Activated CD8-positive, alpha-beta T cell treated with anti-CD3 and anti-CD28 coated beads for 36 hours (primary cell): ENCODE data around the gene CAMK4. TPM values are rescaled to one million over a fixed set of nuclear protein-coding genes. Genes with fewer than 3 reads are reported as not detected.

Source experiments
- ATAC-seq: fragments of 200-7000 bp; cut with Tn5 transposase; one replicate; pipeline ENCODE4 v1.10.0; 2021; ENCODE audit warnings: mild to moderate bottlenecking, moderate library complexity
- CTCF ChIA-PET: fragments of 350-600 bp; sonication (Branson Sonifier 250); formaldehyde crosslinking; loops from one replicate; lab custom pipeline; 2021; ENCODE audit warnings: antibody characterized with exemption; lab: Charles Lee
- POLR2A ChIA-PET: fragments of 350-600 bp; sonication (Branson Sonifier 250); formaldehyde crosslinking; loops from one replicate; lab custom pipeline; 2021; ENCODE audit warnings: antibody characterized with exemption; lab: Charles Lee
- DNase-seq: peaks from one replicate; pipeline ENCODE4 v3.0.0-alpha.2; 2020
- H3K27ac Mint-ChIP-seq: one replicate; pipeline ENCODE4 v1.8.0; 2021; ENCODE audit warnings: mild to moderate bottlenecking, mixed read lengths
- H3K27me3 Mint-ChIP-seq: one replicate; pipeline ENCODE4 v1.8.0; 2021; ENCODE audit warnings: mixed read lengths
- H3K36me3 Mint-ChIP-seq: one replicate; pipeline ENCODE4 v1.8.0; 2021; ENCODE audit warnings: low read depth, mixed read lengths
- H3K4me1 Mint-ChIP-seq: one replicate; pipeline ENCODE4 v1.8.0; 2021; ENCODE audit warnings: low read depth, mixed read lengths
- H3K4me3 Mint-ChIP-seq: one replicate; pipeline ENCODE4 v1.8.0; 2021; ENCODE audit warnings: mild to moderate bottlenecking, moderate library complexity, mixed read lengths
- H3K9me3 Mint-ChIP-seq: one replicate; pipeline ENCODE4 v1.8.0; 2021; ENCODE audit warnings: mixed read lengths
- CTCF ChIP-seq: fragments of 200-600 bp; IDR thresholded peaks from one replicate; pipeline ENCODE4 v1.8.0; 2022; ENCODE audit warnings: antibody characterized with exemption, mild to moderate bottlenecking
- intact Hi-C: fragments of 100-400 bp; cut with micrococcal nuclease; formaldehyde crosslinking; loops from one replicate; pipeline ENCODE4 v1.10.0; 2022
- total RNA-seq, 2 experiments: library from RNA; stranded (reverse); gene quantifications; one replicate each; pipeline ENCODE4 v1.2.3, GENCODE V29; 2021

CAMK4 gene
- total RNA-seq, 2 experiments from 2014 or later = 79.7 to 80.7 TPM

- no peak for TF ChIP-seq CTCF
- no peaks in the 10 kb centered on the region for H3K9me3 Mint-ChIP-seq
- H3K4me3 Mint-ChIP-seq = peak overlapping the region; percentile 96
- DNase-seq = peak; percentile 53
- H3K27me3 Mint-ChIP-seq = no peaks in the 10 kb centered on the region
- peak overlapping the region; percentile 97 for H3K27ac Mint-ChIP-seq
- no peak for ATAC-seq
- intact Hi-C loops = loop anchor here (5.0 kb wide), 2 partner anchors 50 to 66 kb away; no protein-coding TSS in a partner anchor
- H3K36me3 Mint-ChIP-seq = peaks cover 36% of the 10 kb centered on the region
- CTCF ChIA-PET = interaction anchor here (1.1 to 5.7 kb wide), 8 partner anchors 9 to 304 kb away, joined by 3 to 34 read pairs (median 5); no protein-coding TSS in a partner anchor
- H3K4me1 Mint-ChIP-seq = peaks cover 60% of the 10 kb centered on the region
- POLR2A ChIA-PET = interaction anchor here (1.2 to 11.6 kb wide), 6 partner anchors 9 to 67 kb away, joined by 4 to 176 read pairs (median 7); no protein-coding TSS in a partner anchor
These were observed 3.6 kb downstream of the CAMK4 start for GRCh38 chr5:111227801-111228200.

- Mint-ChIP-seq H3K4me3 (peak overlapping the region; percentile 76), H3K4me1 (peaks cover 56% of the 10 kb centered on the region), H3K36me3 (peaks cover 38% of the 10 kb centered on the region), H3K9me3 (no peaks in the 10 kb centered on the region), H3K27ac (peak overlapping the region; percentile 99), H3K27me3 (no peaks in the 10 kb centered on the region)
- ChIA-PET POLR2A (interaction anchor here (0.6 to 11.6 kb wide), 3 partner anchors 25 to 234 kb away, joined by 4 to 176 read pairs (median 4); no protein-coding TSS in a partner anchor), CTCF (interaction anchor here (0.9 to 5.7 kb wide), 8 partner anchors 9 to 82 kb away, joined by 3 to 34 read pairs (median 4); no protein-coding TSS in a partner anchor)
- intact Hi-C loops = loop anchor here (5.0 kb wide), 2 partner anchors 49 to 66 kb away; no protein-coding TSS in a partner anchor
- ATAC-seq = no peak
- no peak for TF ChIP-seq CTCF
- DNase-seq = no peak
These were observed 4.5 kb downstream of the CAMK4 start for GRCh38 chr5:111228520-111229220.

DNA sequence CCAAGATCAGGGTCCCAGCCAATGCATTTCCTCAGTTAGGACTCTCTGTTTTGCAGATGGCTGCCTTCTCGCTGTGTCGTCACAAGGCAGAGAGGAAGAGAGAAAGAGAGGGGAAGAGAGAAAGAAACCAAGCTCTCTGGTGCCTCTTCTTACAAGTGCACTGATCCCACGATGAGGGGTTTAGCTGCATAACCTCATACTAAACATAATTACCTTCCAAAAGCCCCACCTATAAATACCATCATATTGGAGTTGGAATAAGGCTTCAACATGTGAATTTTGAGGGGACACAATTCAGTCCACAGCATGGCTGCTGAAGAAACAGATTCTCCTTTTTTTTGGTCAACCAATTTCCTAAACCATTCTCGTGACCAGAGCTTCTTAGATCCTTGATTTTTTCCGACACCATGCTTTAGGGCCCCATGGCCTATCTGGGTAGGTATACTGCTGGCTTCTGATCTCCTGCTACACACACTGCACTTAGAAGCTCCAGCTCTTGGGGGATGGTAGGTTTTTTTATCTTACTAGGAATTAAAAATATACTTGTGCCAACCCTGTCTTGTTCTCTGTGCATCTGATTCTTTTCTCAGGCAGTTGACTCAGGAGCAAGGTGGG lies 5.1 kb downstream of the CAMK4 start:
- Mint-ChIP-seq H3K36me3 (peaks cover 41% of the 10 kb centered on the region), H3K4me3 (peak overlapping the region; percentile 76), H3K4me1 (peaks cover 62% of the 10 kb centered on the region), H3K27me3 (no peaks in the 10 kb centered on the region), H3K9me3 (no peaks in the 10 kb centered on the region), H3K27ac (peak overlapping the region; percentile 99)
- intact Hi-C loops = loop anchor here (5.0 kb wide), 2 partner anchors 48 to 67 kb away; no protein-coding TSS in a partner anchor
- peak; percentile 43 for DNase-seq
- ATAC-seq = no peak
- TF ChIP-seq CTCF = no peak
- POLR2A ChIA-PET = interaction anchor here (0.6 to 11.6 kb wide), 6 partner anchors 12 to 234 kb away, joined by 3 to 176 read pairs (median 4); no protein-coding TSS in a partner anchor
- CTCF ChIA-PET = interaction anchor here (0.5 to 5.7 kb wide), 6 partner anchors 9 to 112 kb away, joined by 3 to 34 read pairs (median 4); no protein-coding TSS in a partner anchor

DNA sequence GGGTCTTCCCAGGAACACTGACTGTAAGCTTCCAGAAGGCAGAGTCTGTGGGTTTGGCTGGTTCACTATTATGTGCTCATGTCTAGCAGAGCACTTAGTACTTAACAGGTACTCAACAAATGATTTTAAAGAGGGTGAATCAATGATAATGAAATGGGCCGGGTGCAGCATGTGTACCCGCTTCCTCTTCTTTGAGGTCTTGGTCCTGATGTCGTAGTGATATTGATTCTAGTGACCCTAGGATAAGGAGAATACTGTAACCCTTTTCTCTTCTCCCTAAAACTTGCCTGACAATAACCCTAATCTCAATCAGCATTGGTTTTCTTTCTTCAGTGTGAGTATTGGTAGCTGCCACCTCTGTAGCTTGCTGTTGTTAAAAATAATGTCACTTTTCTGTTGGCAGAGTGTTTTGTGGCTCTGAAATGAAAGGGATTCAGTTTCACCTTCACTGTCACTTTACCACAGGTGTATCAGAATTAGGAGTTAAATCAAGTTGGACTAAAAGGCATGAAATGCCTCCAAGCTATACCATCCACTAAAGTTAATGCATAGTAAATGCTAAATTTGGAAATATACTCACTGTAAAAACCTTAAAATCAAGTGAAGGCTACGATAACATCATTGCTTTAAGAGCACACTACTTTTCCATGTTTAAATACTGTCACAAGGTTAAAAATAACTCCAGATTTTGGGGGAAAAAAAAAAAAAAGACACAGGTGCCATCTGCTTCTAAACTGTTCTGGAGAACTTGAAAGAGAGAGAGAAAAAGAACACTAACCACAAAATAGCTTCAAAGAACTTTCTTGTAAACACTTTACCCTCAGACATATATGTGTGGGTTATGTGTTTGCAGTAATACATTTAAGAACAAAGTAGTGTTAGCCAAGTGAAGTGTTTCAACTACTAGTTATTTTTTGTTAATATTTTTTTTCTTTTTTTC lies 6.0 kb downstream of the CAMK4 start:
- Mint-ChIP-seq H3K9me3 (no peaks in the 10 kb centered on the region), H3K27me3 (no peaks in the 10 kb centered on the region), H3K27ac (peak overlapping the region; percentile 99), H3K36me3 (peaks cover 43% of the 10 kb centered on the region), H3K4me3 (peak overlapping the region; percentile 76), H3K4me1 (peaks cover 70% of the 10 kb centered on the region)
- ChIA-PET POLR2A (interaction anchor here (0.6 to 11.6 kb wide), 7 partner anchors 11 to 204 kb away, joined by 3 to 176 read pairs (median 3); no protein-coding TSS in a partner anchor), CTCF (interaction anchor here (0.5 to 5.7 kb wide), 9 partner anchors 8 to 111 kb away, joined by 3 to 34 read pairs (median 4); no protein-coding TSS in a partner anchor)
- intact Hi-C loops = loop anchor here (5.0 kb wide), 2 partner anchors 47 to 68 kb away; no protein-coding TSS in a partner anchor
- DNase-seq (peak; percentile 47), ATAC-seq (peak; percentile 24)
- no peak for TF ChIP-seq CTCF
